Amygdala (tissue), 56 donors: ENCODE data around the gene SAP30L.
A peak's percentile ranks its signal among the peaks of the same experiment; 100 is the strongest.

ENCODE experiments used
- DNase-seq, 56 donors: peaks; one replicate each; lab custom pipeline; 2025; lab: John Stamatoyannopoulos, UW

The SAP30L gene, protein sequence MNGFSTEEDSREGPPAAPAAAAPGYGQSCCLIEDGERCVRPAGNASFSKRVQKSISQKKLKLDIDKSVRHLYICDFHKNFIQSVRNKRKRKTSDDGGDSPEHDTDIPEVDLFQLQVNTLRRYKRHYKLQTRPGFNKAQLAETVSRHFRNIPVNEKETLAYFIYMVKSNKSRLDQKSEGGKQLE

GRCh38 chr5:154445422-154446194, at the start of gene SAP30L:
SAP30L (plus strand) TSS chr5:154445997; CDS start chr5:154446605, 608 bp downstream.
- peak; percentile 56 to 96 (median 88) for DNase-seq

DNA sequence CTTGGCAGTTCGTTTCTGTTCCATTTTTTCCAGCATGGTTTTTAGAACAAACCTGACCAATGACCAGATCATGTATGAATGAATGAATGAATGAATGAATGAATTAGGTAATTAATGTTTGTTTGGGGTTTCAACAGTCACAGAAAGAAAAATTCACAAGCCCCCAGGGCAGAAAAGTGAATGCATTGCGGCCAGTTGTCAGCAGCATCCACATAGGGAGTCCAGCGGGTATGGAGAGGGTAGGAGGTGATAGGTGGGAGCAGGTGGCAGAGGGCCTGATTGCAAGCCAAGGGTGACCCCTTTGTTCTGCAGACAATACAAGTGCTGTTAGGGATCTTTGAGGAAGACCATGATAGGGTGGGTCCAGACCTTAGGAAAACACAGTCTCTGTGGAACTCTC, 49.7 kb upstream of the SAP30L start:
- no peak for DNase-seq

DNA sequence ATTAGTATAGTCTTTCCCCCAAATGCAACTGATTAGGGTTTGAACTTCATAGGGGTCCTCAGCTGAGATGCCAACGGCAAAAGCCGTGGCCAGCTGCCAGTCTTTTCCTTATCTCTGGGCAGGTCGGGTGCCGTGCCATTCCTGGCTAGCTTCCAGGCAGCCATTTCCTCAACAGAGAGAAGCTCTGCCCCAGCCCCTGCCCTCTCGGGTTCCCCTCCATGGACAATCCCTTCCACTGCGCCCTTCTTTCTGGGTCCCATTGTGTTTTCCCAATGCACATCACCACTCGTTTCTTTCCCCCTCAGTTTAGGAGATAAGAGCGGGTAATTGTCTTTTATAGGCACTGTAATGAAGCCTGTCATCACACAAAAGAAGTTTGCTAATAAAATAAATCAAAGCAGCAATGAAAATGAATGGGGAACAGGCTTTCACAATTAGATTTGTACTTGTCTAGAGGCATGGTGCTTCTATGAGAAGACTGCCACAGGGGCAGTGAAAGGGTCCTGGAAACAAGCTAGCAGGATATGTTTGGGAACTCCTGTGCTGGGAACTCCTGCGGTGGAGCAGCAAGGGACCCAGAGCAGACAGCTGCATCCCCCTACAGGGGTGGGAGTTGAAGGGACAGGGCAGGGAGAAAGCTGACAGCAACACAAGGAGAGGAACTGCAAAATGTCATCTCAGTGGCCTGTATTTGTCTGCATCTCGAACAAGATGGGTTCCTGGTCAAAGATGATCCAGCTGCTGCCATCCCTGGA, 48.0 kb upstream of the SAP30L start:
- peak in 1 of 56 donors; percentile 26 for DNase-seq

- no peak for DNase-seq
Measured at GRCh38 chr5:154400678-154401077, 45.1 kb upstream of the SAP30L start.

- DNase-seq: no peak
Measured at GRCh38 chr5:154401355-154401754, 44.4 kb upstream of the SAP30L start.

DNA sequence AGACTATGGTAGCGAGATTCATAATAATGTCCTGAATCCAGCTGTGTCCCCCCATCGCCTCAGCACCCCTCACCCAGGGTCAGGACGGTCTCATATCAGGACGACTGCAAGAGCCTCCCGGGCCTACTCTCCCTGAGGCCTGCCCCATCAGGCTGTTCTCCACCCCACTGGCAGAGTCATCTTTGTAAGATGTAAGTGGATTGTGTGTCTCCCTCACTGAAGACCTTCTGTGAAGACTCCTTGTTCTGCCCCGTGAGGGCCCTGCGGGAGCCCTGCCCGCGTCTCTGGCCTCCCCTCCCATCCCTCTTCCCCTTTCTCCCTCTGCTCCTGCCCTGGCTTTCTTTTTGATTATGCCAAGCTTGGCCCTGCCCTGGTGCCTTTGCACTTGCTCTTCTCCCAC, 43.9 kb upstream of the SAP30L start:
- no peak for DNase-seq

DNA sequence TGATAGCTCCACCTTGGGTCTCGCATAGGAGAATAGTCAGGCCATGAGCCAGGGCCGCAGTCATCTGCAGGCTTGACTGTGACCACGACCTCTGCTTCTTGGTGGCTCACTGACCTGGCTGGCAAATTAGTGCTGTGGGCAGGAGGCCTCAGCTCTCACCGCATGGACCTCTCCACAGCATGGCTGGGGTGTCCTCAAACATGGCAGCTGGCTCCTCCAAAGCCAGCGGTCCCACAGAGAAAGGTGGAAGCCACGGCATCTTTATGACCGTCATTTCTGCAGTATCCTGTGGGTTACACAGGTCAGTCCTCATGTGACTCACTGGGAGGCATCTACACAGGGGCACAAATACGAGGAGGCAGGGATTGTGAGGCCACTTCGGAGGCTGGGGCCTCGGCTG, 43.2 kb upstream of the SAP30L start:
- no peak for DNase-seq

DNA sequence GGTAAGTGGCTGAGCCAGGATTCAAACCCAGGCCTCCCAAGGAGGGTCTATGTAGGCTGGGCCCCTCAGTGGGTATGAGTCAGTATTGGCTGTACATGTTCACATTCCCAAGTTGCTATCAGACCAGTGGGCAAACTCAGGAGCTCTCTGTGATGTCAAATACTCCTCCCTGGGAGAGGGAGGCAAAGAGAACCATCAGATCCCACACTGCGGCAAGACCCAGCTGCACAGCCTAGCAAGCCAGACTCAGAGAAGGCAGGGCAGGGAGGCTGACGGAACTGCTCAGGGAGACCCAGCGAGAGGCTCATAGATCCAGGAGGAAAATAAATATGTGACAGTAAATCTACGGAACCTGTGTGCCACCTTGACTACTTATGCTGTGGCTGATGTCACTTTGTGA, 42.6 kb upstream of the SAP30L start:
- DNase-seq: no peak

DNA sequence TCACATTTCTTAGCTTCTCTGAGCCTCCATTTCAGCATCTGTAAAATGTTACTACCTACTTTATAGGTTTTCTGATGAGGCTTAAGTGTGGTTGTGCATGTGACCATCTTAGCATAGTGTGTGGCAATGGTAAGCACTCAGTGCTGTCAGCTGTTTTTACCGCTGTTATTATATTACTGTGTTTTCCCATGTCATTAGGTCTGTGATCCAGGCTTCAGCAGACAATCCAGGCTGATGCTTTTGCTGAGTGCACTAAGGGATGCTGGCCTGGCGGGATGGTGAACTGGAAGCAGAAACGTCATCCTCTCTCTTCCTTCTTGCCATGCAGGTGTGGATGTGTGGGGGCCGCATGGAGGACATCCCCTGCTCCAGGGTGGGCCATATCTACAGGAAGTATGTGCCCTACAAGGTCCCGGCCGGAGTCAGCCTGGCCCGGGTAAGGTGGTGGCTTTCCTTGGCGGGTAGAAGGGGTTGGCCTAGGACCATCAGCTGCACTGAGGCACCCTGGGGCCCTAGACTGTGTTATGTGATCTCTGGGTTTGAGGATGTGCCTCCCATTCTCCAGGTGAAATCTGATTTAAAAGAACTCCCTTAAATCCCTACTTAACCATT, 41.9 kb upstream of the SAP30L start:
- no peak for DNase-seq

DNA sequence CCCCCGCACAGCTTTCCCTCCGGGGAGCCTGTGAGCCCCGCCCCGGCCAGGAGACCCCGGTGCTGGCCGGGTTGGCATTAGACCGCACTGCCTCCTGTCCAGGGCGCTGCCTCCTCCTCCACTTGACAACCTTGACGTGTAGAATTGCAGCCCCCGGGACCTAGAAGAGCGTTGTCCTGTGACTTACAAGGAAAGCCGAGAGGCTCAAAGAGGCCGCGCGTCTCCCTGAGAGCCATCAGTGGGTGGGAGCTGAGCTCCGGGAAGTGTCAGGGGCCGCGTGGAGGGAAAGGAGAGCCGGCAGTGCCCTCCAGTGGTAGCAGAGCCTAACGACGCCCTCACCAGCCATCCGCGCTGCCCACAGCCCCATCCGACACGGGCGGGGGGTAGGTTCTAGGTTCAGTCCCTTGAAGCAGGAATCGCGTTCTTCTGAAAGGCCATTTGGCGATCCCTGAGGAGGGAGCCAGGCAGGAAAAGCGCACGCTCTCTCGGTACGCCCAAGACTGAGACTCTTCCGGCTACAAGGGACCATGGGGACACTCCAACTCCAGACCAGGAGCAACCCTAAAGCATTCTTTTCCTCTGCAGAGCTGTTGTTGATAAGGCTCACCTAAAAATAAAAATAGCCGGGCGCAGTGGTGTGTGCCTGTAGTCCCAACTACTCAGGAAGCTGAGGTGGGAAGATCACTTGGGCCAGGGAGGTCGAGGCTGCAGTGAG, 40.6 kb upstream of the SAP30L start:
- peak in 54 of 56 donors; percentile 4 to 83 (median 58) for DNase-seq

DNA sequence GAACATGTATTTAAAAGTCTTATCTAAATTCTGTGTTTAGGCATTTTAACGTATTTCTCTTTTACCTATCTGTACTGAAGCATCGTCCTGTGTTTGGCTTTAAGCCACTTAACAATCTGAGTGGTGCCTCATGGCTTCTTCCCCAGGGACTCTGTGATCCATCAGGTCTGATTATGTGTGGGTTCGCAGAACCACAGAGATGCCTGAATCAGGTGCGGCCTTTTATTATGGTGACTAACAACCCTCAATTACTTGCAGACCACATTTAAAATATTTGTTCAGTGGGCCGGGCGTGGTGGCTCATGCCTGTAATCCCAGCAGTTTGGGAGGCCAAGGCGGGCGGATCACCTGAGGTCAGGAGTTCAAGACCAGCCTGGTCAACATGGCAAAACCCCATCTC, 39.6 kb upstream of the SAP30L start:
- no peak for DNase-seq

DNA sequence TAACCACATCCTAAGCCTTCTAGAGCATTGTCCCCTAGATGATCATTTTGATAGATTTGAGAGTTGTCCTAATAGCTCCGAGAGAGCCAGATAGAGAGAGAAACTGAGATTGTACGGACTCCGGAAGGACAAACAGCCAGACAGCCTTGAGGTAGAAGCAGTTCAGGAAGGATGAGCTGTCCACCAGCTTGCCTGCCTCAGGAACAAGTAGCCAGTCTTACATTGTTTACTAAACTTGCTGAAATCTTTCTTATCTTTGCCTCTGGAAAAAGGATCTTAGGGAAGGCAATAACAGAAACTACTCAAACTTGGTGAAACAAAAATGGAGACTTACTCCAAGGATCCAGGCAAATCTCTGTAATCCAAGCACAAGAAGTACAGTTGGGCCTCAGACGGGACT, 39.0 kb upstream of the SAP30L start:
- DNase-seq: no peak

GRCh38 chr5:154408811-154409210, 37.0 kb upstream of the SAP30L start:
- DNase-seq: no peak

DNA sequence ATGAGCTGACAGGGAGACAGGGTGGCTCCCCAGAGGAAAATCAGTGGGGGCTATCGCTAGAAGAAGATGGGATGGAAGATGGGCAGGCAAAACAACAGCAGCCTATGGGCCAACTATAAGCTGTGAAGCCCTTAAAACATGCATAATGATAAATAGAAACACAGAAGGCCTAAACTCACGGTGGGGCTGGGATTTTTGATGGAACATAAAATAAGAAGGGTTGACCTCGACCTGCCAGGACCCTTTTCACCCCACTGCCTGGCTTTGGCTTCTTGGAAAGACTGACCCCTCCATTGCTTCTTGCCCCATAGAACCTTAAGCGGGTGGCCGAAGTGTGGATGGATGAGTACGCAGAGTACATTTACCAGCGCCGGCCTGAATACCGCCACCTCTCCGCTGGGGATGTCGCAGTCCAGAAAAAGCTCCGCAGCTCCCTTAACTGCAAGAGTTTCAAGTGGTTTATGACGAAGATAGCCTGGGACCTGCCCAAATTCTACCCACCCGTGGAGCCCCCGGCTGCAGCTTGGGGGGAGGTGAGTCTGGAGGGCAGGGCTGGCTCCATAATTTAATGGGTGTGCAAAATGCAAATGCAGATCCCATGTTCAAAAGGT, 36.5 kb upstream of the SAP30L start:
- no peak for DNase-seq

DNA sequence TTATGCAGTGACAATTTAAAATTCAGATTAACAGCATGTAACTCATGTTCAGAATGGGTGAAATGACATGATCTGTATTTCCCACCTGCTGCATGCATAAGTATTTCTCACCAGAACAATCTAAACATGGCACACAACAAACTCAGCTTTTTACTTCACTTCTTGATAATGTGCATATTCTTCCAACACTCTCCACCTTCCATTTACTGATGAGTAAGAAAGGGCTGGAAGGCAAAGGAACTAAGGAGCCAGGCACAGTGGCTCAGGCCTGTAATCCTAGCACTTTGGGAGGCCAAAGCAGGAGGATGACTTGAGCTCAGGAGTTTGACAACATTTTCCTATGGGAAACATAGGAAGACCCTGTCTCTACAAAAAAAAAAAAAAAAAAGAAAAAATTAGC, 35.8 kb upstream of the SAP30L start:
- no peak for DNase-seq

DNA sequence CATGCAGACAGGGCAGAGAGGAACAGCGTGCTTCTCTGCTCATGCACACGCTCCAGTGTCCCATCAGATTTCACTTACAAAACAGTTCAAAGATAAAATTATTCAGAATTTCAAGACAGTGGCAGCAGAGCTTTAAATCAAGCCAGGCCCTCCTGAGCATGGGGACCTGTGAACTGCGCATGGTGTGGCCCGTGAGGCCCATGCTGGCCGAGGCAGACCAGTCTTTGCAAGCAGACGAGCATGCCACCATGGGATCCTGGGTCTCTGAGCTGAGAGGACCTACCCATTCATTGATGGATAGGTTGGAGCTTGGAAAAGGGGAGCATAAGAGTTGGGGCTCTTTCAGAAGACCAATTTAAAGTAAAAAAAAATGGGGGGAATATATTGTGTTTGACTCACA, 35.0 kb upstream of the SAP30L start:
- no peak for DNase-seq

DNA sequence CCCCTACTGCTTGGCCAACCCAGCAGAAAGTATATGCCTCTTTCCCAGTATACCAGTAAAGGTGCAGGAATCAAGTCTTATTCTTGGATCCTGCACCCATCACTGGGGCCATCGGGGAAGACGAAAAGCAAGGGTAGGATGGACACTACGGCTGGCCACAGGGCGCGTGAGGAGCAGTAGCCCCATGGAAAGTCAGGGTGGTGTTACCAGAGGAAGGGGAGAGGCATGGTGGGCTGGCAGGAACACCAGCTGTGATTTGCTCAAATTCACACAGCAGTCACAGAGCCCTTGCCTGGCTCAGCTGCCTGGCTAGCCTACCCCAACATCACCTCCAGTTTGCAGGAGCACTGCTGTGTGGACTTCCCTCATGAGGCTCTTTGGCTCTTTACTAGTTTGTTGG, 34.5 kb upstream of the SAP30L start:
- no peak for DNase-seq

DNA sequence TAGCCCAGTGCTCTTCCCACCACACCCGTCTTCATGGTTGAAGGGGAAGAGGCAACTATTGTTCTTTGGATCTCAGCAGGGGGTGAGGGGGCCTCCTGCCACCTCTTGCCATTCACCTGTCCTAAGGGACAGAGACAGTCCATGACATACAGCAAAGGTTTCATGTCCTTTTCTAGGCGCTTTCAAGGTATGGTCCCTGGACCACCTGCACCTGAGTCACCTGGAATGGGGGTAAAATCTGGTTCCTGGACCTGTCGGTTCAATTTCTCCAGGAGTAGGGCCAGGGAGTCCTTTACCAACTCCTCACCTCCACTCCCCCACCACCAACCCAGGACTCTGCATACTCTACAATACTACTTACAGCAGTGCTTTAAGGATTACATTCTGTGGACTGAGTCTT, 33.5 kb upstream of the SAP30L start:
- no peak for DNase-seq

GRCh38 chr5:154412925-154413324, 32.9 kb upstream of the SAP30L start:
- no peak for DNase-seq

DNA sequence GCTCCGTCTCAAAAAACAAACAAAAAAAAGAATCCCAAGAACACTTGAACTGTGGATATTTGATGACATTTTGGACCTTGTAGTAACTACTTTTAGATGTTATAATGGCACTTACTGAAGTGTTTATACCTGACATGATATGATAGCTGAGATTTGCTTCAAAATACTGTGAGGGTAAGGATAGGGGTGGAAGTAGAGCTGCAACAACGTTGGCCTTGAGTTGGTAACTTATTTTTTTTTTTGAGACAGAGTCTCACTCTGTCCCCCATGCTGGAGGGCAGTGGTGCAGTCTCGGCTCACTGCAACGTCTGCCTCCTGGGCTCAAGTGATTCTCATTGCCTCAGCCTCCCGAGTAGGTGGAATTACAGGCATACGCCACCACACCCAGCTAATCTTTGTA, 30.7 kb upstream of the SAP30L start:
- DNase-seq: no peak
